GM18499 (cell line): ENCODE results near the gene IQGAP2.

Source experiments
- ATAC-seq: cut with Tn5 transposase; IDR thresholded peaks from one replicate; pipeline ENCODE4 v1.9.1; 2021; ENCODE audit warnings: moderate number of reproducible peaks; ENCODE audit not compliant: insufficient read depth, unreplicated experiment

The IQGAP2 gene

GRCh38 chr5:76622973-76623596 is 220.0 kb downstream of the IQGAP2 start, which contains the start of gene F2RL2:
Gene F2RL2, minus strand, starts transcription at chr5:76623403. Its CDS starts 173 bp downstream, at chr5:76623230.
- no peak for ATAC-seq

GRCh38 chr5:76625087-76625815 is 222.2 kb downstream of the IQGAP2 start:
- ATAC-seq: no peak

- ATAC-seq: no peak
These were observed 223.7 kb downstream of the IQGAP2 start for GRCh38 chr5:76626738-76627137.

- no peak for ATAC-seq
These were observed 231.6 kb downstream of the IQGAP2 start for GRCh38 chr5:76634661-76635060.

- ATAC-seq: no peak
These were observed 234.4 kb downstream of the IQGAP2 start for GRCh38 chr5:76637490-76637889.

GRCh38 chr5:76638479-76638878 is 235.4 kb downstream of the IQGAP2 start:
- no peak for ATAC-seq

GRCh38 chr5:76641514-76642120 is 238.5 kb downstream of the IQGAP2 start:
- no peak for ATAC-seq

GRCh38 chr5:76642390-76643040 is 239.4 kb downstream of the IQGAP2 start:
- ATAC-seq: no peak

GRCh38 chr5:76643371-76643770 is 240.3 kb downstream of the IQGAP2 start:
- ATAC-seq: no peak

GRCh38 chr5:76649140-76649539 is 246.1 kb downstream of the IQGAP2 start:
- ATAC-seq: no peak

GRCh38 chr5:76652809-76653414 is 249.8 kb downstream of the IQGAP2 start:
- no peak for ATAC-seq

- no peak for ATAC-seq
These were observed 254.0 kb downstream of the IQGAP2 start for GRCh38 chr5:76657091-76657490.

GRCh38 chr5:76657683-76658311 is 254.7 kb downstream of the IQGAP2 start:
- no peak for ATAC-seq

GRCh38 chr5:76660360-76660759 is 257.3 kb downstream of the IQGAP2 start:
- no peak for ATAC-seq

- no peak for ATAC-seq
These were observed 259.4 kb downstream of the IQGAP2 start for GRCh38 chr5:76662521-76662920.

GRCh38 chr5:76663573-76663972 is 260.5 kb downstream of the IQGAP2 start:
- no peak for ATAC-seq

GRCh38 chr5:76664079-76664478 is 261.0 kb downstream of the IQGAP2 start:
- ATAC-seq: no peak

- no peak for ATAC-seq
These were observed 264.4 kb downstream of the IQGAP2 start for GRCh38 chr5:76667495-76667894.

- no peak for ATAC-seq
These were observed 266.2 kb downstream of the IQGAP2 start for GRCh38 chr5:76669245-76669644.

- ATAC-seq: no peak
These were observed 267.4 kb downstream of the IQGAP2 start for GRCh38 chr5:76670508-76670907.
